ENCODE measurements around the gene FNDC3B. TPM values are rescaled to one million over a fixed set of nuclear protein-coding genes. Genes with fewer than 3 reads are reported as not detected.

FNDC3B gene
- total RNA-seq, 1 experiment from 2014 or later: 149 TPM

GRCh38 chr3:172310428-172310760 lies 271.0 kb downstream of the FNDC3B start:
- Mint-ChIP-seq H3K9me3 (ENCODE audit: unreplicated experiment) (peaks cover 2% of the 10 kb centered on the region), H3K36me3 (ENCODE audit: insufficient read depth, unreplicated experiment) (peaks cover 83% of the 10 kb centered on the region), H3K4me3 (ENCODE audit: unreplicated experiment) (no peak overlapping the region), H3K27me3 (ENCODE audit: insufficient read depth, unreplicated experiment) (no peaks in the 10 kb centered on the region), H3K27ac (ENCODE audit: low read depth, unreplicated experiment) (peak overlapping the region; percentile 3), H3K4me1 (ENCODE audit: insufficient read depth, unreplicated experiment) (peaks cover 31% of the 10 kb centered on the region)
- BruUV-seq (replicated peaks): no TSS peak
- POLR2A ChIA-PET: interaction anchor here (0.7 to 1.0 kb wide), 2 partner anchors 11 to 21 kb away, joined by 3 read pairs; no protein-coding TSS in a partner anchor
- CTCF ChIA-PET: interaction anchor here (0.7 to 3.0 kb wide), 4 partner anchors 8 to 31 kb away, joined by 3 to 13 read pairs (median 6); no protein-coding TSS in a partner anchor
- no peak for TF ChIP-seq CTCF (IDR thresholded peaks at IDR 0.05; ENCODE audit: unreplicated experiment)
- intact Hi-C loops (cut with micrococcal nuclease): no loop called here
- no peak for DNase-seq (ENCODE audit: unreplicated experiment)

GRCh38 chr3:172311217-172311616 lies 271.8 kb downstream of the FNDC3B start:
- no peak for TF ChIP-seq CTCF (IDR thresholded peaks at IDR 0.05; ENCODE audit: unreplicated experiment)
- DNase-seq (ENCODE audit: unreplicated experiment): no peak
- CTCF ChIA-PET: interaction anchor here (1.7 to 3.0 kb wide), 2 partner anchors 21 to 30 kb away, joined by 6 to 13 read pairs; no protein-coding TSS in a partner anchor
- H3K4me3 Mint-ChIP-seq (ENCODE audit: unreplicated experiment): no peak overlapping the region
- H3K27me3 Mint-ChIP-seq (ENCODE audit: insufficient read depth, unreplicated experiment): no peaks in the 10 kb centered on the region
- intact Hi-C loops (cut with micrococcal nuclease): no loop called here
- no peak overlapping the region for H3K27ac Mint-ChIP-seq (ENCODE audit: low read depth, unreplicated experiment)
- H3K4me1 Mint-ChIP-seq (ENCODE audit: insufficient read depth, unreplicated experiment): peaks cover 28% of the 10 kb centered on the region
- no peaks in the 10 kb centered on the region for H3K9me3 Mint-ChIP-seq (ENCODE audit: unreplicated experiment)
- POLR2A ChIA-PET: no interaction called here
- peaks cover 83% of the 10 kb centered on the region for H3K36me3 Mint-ChIP-seq (ENCODE audit: insufficient read depth, unreplicated experiment)
- BruUV-seq (replicated peaks): no TSS peak

GRCh38 chr3:172312001-172312400 lies 272.6 kb downstream of the FNDC3B start:
- POLR2A ChIA-PET: no interaction called here
- CTCF ChIA-PET: interaction anchor here (0.7 to 3.0 kb wide), 3 partner anchors 20 to 524 kb away, joined by 3 to 13 read pairs (median 6); no protein-coding TSS in a partner anchor

GRCh38 chr3:172312711-172313110 lies 273.3 kb downstream of the FNDC3B start:
- Mint-ChIP-seq H3K9me3 (ENCODE audit: unreplicated experiment) (no peaks in the 10 kb centered on the region), H3K36me3 (ENCODE audit: insufficient read depth, unreplicated experiment) (peaks cover 83% of the 10 kb centered on the region), H3K27ac (ENCODE audit: low read depth, unreplicated experiment) (no peak overlapping the region), H3K27me3 (ENCODE audit: insufficient read depth, unreplicated experiment) (no peaks in the 10 kb centered on the region), H3K4me1 (ENCODE audit: insufficient read depth, unreplicated experiment) (peaks cover 17% of the 10 kb centered on the region), H3K4me3 (ENCODE audit: unreplicated experiment) (no peak overlapping the region)
- ChIA-PET CTCF (interaction anchor here (0.7 to 3.0 kb wide), 3 partner anchors 15 to 523 kb away, joined by 3 to 13 read pairs (median 4); no protein-coding TSS in a partner anchor), POLR2A (interaction anchor here (3.2 kb wide), 1 partner anchor 11 kb away, joined by 14 read pairs; no protein-coding TSS in a partner anchor)
- DNase-seq (ENCODE audit: unreplicated experiment): no peak
- TF ChIP-seq CTCF (IDR thresholded peaks at IDR 0.05; ENCODE audit: unreplicated experiment): no peak
- intact Hi-C loops (cut with micrococcal nuclease): no loop called here
- BruUV-seq (replicated peaks): no TSS peak

More at GRCh38 chr3:172312001-172312400, 272.6 kb downstream of the FNDC3B start:
- H3K27ac Mint-ChIP-seq (ENCODE audit: low read depth, unreplicated experiment): no peak overlapping the region
- BruUV-seq (replicated peaks): no TSS peak
- no peaks in the 10 kb centered on the region for H3K9me3 Mint-ChIP-seq (ENCODE audit: unreplicated experiment)
- DNase-seq (ENCODE audit: unreplicated experiment): no peak
- H3K27me3 Mint-ChIP-seq (ENCODE audit: insufficient read depth, unreplicated experiment): no peaks in the 10 kb centered on the region
- no peak for TF ChIP-seq CTCF (IDR thresholded peaks at IDR 0.05; ENCODE audit: unreplicated experiment)
- H3K36me3 Mint-ChIP-seq (ENCODE audit: insufficient read depth, unreplicated experiment): peaks cover 88% of the 10 kb centered on the region
- intact Hi-C loops (cut with micrococcal nuclease): no loop called here
- H3K4me1 Mint-ChIP-seq (ENCODE audit: insufficient read depth, unreplicated experiment): peaks cover 21% of the 10 kb centered on the region
- H3K4me3 Mint-ChIP-seq (ENCODE audit: unreplicated experiment): no peak overlapping the region
